D721Med (cell line): Measurements from ENCODE around the gene TGM4.

Experiments used
- DNase-seq: peaks from one replicate; pipeline ENCODE4 v3.0.0; 2011; ENCODE audit warnings: low spot score; ENCODE audit not compliant: insufficient read length
- FAIRE-seq: peaks from 2 replicates; lab custom pipeline; 2011; peaks lifted over from hg19 to GRCh38; lab: Jason Lieb, UNC
- CTCF ChIP-seq: IDR thresholded peaks from 2 replicates; pipeline ENCODE4 v1.5.1; 2012; ENCODE audit warnings: mild to moderate bottlenecking, control low read depth; ENCODE audit not compliant: insufficient read depth; ENCODE audit errors: missing control alignments

Gene TGM4

GRCh38 chr3:44913868-44914468, 39.6 kb downstream of the TGM4 start:
- DNase-seq, result peak; percentile 58
- TF ChIP-seq CTCF, result peak; percentile 89
- no peak for FAIRE-seq

- peak; percentile 19 for TF ChIP-seq CTCF
These were observed 40.5 kb downstream of the TGM4 start for GRCh38 chr3:44914936-44915335.

GRCh38 chr3:44915702-44916438, 41.5 kb downstream of the TGM4 start:
- DNase-seq (no peak), FAIRE-seq (no peak)
- TF ChIP-seq CTCF, result no peak

More at GRCh38 chr3:44914936-44915335, 40.5 kb downstream of the TGM4 start:
- DNase-seq, result no peak
- FAIRE-seq, result no peak

GRCh38 chr3:44918087-44918486, 43.7 kb downstream of the TGM4 start:
- FAIRE-seq (no peak), DNase-seq (no peak)

GRCh38 chr3:44918581-44918980, 44.2 kb downstream of the TGM4 start:
- no peak for FAIRE-seq
- no peak for TF ChIP-seq CTCF
- no peak for DNase-seq

More at GRCh38 chr3:44918087-44918486, 43.7 kb downstream of the TGM4 start:
- TF ChIP-seq CTCF, result no peak

- DNase-seq (no peak), FAIRE-seq (no peak)
- TF ChIP-seq CTCF, result no peak
These were observed 45.7 kb downstream of the TGM4 start for GRCh38 chr3:44920081-44920480.
